Femur (tissue), 1 donor: ENCODE measurements around the gene JTB.

Source experiments
- DNase-seq: peaks from one replicate; pipeline ENCODE4 v3.0.0-alpha.2; 2017

JTB gene

DNA sequence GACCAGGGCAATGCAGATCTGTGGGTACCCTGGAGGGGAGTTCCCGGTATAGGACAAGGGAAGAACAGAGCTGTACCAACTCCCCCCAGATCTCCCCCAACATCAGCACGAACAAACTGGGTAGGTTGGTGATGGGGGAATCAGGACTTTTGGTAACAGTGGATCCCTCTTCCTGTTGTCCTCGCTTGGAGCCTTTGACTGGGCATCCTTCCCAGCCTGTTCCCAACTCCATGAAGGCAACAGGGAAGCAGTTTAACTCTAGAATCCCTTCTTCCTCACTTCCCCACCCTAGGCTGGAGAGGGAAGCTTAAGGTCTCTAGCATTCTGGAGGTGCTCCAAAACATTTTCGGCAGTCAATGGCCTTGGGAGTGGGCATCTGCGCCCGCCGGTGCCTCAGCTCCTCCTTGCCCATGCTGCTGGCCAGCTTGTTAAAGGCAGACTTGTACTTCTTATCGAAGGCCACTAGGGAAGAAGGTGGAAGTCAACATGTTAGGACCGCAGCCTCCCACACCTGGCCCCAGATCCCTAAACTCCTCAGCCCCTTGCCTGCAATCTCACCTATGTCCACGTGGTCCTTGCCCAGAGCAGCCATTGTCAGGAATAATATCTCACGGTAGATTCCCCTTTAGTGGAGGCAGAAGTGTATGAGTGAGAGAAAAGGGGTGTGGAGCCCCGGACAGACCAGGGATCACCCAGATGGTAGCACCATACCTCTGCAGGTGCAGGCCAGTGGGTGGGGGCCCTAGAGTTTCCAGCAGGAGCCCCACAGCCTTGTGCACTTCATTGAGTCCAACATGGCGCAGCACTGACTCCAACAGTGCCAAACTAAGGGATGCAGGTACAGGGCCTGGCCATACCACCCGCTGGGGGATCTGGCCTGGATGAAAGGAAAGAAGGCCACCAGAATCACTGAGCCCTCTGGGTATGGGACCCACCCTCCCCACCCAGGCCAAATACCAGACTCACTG, 47.2 kb downstream of the JTB start:
- no peak for DNase-seq

DNA sequence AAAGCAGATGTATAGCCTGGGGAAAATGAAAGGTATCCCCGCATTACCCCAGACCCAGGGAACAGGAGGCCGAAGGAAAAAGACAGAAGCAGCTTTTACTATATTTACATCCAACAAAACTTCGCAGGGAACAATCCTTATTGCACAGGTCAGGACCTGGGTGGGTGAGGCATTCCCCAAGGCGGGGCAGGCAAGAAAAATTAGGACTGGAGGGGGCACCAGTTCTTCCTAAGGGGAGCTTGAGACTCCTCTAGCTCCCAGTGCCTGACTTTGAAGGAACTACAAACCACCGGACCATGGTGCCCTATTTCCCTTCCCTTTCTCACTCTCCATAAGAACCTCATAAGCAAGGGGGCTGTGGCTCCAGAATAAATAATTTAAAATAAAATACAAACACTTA, 48.0 kb downstream of the JTB start:
- DNase-seq, result no peak

DNA sequence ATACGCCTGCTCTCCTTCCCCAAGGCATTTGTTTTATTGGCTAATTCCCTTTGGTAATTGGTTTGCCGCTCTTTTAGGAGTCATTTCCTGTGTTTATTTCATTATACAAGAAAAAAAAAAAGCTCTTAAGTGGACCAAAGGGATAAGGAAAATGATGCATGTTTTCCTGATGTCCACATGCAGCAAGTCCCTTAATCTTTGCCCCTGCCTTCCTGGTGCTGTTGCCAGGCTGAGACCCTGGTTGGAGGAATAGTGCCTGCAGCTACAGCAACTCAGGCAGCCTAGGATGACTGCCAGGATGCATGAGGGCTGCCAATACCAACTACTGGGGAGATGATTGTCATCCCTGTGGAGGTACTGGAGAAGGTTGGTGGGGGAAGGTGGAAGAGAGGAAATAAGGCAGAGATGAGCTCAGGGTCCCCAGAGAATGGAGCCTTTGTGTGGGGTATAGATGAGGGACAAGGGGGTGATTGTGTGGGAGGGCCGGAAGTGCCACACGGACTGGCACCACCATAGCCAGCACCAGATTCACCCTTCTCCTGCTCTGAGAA, 48.6 kb downstream of the JTB start:
- DNase-seq, result no peak

DNA sequence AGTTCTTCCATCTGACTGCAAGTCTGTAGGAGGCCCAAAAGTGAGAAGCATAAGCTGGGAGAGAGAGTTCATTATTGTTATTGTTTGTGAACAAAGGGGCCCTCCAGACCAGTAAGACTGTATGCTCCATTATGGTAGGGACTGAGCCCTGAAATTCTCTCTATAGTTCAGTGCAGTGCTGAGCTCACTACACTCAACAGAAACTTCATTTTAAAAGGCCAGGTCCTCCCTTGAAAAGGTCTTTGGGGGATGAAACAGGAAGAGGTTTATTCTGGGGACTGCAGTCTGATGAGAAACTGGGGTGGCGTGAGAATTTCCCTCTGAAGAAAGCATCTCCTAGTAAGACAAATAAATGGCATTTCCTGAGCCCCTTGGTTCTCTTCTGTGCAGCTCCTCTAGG, 49.2 kb downstream of the JTB start:
- DNase-seq, result no peak

DNA sequence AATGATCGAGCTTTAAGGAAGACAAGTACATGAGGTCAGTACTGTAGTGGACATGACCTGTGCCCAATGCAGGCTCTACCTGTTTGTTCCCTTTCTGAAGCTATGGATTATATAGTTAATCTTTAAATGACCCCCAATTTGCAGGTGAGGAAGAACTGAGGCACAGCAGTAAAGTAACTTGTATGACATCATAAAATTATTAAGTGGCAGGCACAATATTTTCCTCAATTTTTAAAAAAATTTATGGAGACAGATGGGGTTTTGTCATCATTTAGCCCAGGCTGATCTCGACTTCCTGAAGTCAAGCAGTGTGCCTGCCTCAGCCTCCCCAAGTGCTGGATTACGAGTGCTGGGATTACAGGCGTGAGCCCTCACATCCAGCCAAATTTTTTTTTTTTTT, 51.1 kb downstream of the JTB start:
- no peak for DNase-seq
